K562 (cell line): ENCODE data around the gene MAP3K4. TPM values are rescaled to one million over a fixed set of nuclear protein-coding genes. Genes with fewer than 3 reads are reported as not detected.

Source experiments
- ATAC-seq: fragments of 200-7000 bp; cut with Tn5 transposase; 3 replicates; pipeline ENCODE4 v1.9.1; 2020; ENCODE audit warnings: moderate library complexity
- BruUV-seq: library from RNA; stranded (reverse); fragments of 400-500 nt; replicated peaks from 2 replicates; lab custom pipeline; 2021; lab: Mats Ljungman, UMichigan
- CTCF ChIA-PET: fragments of 300-600 bp; formaldehyde crosslinking; extraction: SDS; loops from one replicate; lab custom pipeline; 2021; ENCODE audit warnings: low intra/inter-chr PET ratio; lab: Yijun Ruan, JAX
- POLR2A ChIA-PET: fragments of 300-600, 350-650 bp; sonication (Branson Sonifier 250); formaldehyde crosslinking; extraction: SDS; loops from one replicate; lab custom pipeline; 2021; ENCODE audit warnings: antibody characterized with exemption, inconsistent platforms; lab: Yijun Ruan, JAX
- DNase-seq, 4 experiments: peaks; one replicate each; pipeline versions ENCODE4 v3.0.0 to v3.0.0-alpha.2; 2011 to 2018; ENCODE audit warnings: low spot score in 3 of 4, mixed read lengths in 3 of 4; ENCODE audit errors: extremely low read depth in 1 of 4
- FAIRE-seq: peaks from 2 replicates; lab custom pipeline; 2011; peaks lifted over from hg19 to GRCh38; lab: Jason Lieb, UNC
- H2AFZ ChIP-seq: 2 replicates; pipeline ENCODE4 v1.6.0; 2011; ENCODE audit warnings: low read depth, low read length, control low read depth, inconsistent platforms
- H3K27ac ChIP-seq: fragments of 200-600 bp; 3 replicates; pipeline ENCODE4 v1.8.0; 2011; ENCODE audit warnings: low read depth, mild to moderate bottlenecking, control low read depth, inconsistent platforms, low read length, moderate library complexity, mixed read lengths; ENCODE audit errors: extremely low read depth
- H3K27me3 ChIP-seq, 2 experiments: fragments of 300-600 bp in 1 of 2; 2 replicates in 1 of 2; 3 replicates in 1 of 2; pipeline versions ENCODE4 v1.6.0 to v1.8.0; 2011; ENCODE audit warnings: inconsistent platforms in 2 of 2, low read length in 2 of 2, mild to moderate bottlenecking in 1 of 2, mixed read lengths in 1 of 2, moderate library complexity in 1 of 2; ENCODE audit not compliant: control insufficient read depth in 2 of 2, insufficient read depth in 2 of 2
- H3K36me3 ChIP-seq: fragments of 300-600 bp; 3 replicates; pipeline ENCODE4 v1.8.0; 2011; ENCODE audit warnings: mild to moderate bottlenecking, low read length, inconsistent platforms; ENCODE audit not compliant: control insufficient read depth, insufficient read depth
- H3K4me1 ChIP-seq, 2 experiments: fragments of 200-600 bp in 1 of 2; replicated peaks in 1 of 2; 2 replicates in 1 of 2; 3 replicates in 1 of 2; pipeline versions ENCODE4 v1.5.1 to v1.8.0; 2011; ENCODE audit warnings: inconsistent platforms in 2 of 2, low read length in 2 of 2, mild to moderate bottlenecking in 1 of 2, mixed read lengths in 1 of 2, moderate library complexity in 1 of 2; ENCODE audit not compliant: control insufficient read depth in 2 of 2, insufficient read depth in 2 of 2
- H3K4me2 ChIP-seq: 2 replicates; pipeline ENCODE4 v1.6.1; 2011; ENCODE audit warnings: low read length, control low read depth, inconsistent platforms, mixed read lengths; ENCODE audit not compliant: insufficient read depth
- H3K4me3 ChIP-seq: fragments of 200-600 bp; sonication (generic), shearing (Covaris generic); 2 replicates; pipeline ENCODE4 v1.5.1; 2016; ENCODE audit warnings: control low read depth, inconsistent platforms
- H3K79me2 ChIP-seq: fragments of 200-600 bp; 3 replicates; pipeline ENCODE4 v1.8.0; 2011; ENCODE audit warnings: low read length, inconsistent platforms; ENCODE audit not compliant: control insufficient read depth, insufficient read depth
- H3K9ac ChIP-seq, 2 experiments: 2 replicates each; pipeline versions ENCODE4 v1.6.0 to v1.6.1; 2011; ENCODE audit warnings: low read depth in 2 of 2, low read length in 2 of 2, control low read depth in 1 of 2, inconsistent platforms in 1 of 2, mild to moderate bottlenecking in 1 of 2, mixed read lengths in 1 of 2; ENCODE audit not compliant: insufficient read depth in 1 of 2
- H3K9me1 ChIP-seq: one replicate; pipeline ENCODE4 v1.6.0; 2011; ENCODE audit warnings: inconsistent platforms, mild to moderate bottlenecking, low read length, moderate library complexity; ENCODE audit not compliant: control insufficient read depth, insufficient read depth
- H3K9me3 ChIP-seq: replicated peaks from 2 replicates; pipeline ENCODE4 v1.5.1; 2011; ENCODE audit warnings: low read depth, low read length, inconsistent platforms; ENCODE audit not compliant: control insufficient read depth, insufficient read depth
- H4K20me1 ChIP-seq: replicated peaks from 2 replicates; pipeline ENCODE4 v1.6.1; 2011; ENCODE audit warnings: low read length, inconsistent platforms, mixed read lengths; ENCODE audit not compliant: control insufficient read depth, insufficient read depth
- ARNT ChIP-seq, 2 experiments: fragments of 450-650 bp; IDR thresholded peaks; 2 replicates each; pipeline ENCODE4 v1.6.1; 2016; ENCODE audit warnings: mild to moderate bottlenecking in 1 of 2
- CREB5 ChIP-seq: fragments of 250-450 bp; sonication (Bioruptor Pico); IDR thresholded peaks from 2 replicates; pipeline ENCODE4 v1.5.0; 2020; ENCODE audit warnings: mild to moderate bottlenecking
- DACH1 ChIP-seq: fragments of 450-650 bp; IDR thresholded peaks from 2 replicates; pipeline ENCODE4 v1.6.1; 2018; ENCODE audit not compliant: partially characterized antibody
- GATA2 ChIP-seq: sonication (generic); formaldehyde crosslinking; IDR thresholded peaks from 2 replicates; pipeline ENCODE4 v1.4.0; 2020; ENCODE audit warnings: mild to moderate bottlenecking, missing genetic modification reagents
- HDAC3 ChIP-seq: fragments of 450-650 bp; IDR thresholded peaks from 2 replicates; pipeline ENCODE4 v1.6.1; 2018; ENCODE audit warnings: borderline replicate concordance, mild to moderate bottlenecking, moderate library complexity; ENCODE audit not compliant: partially characterized antibody
- HMG20A ChIP-seq: fragments of 450-650 bp; formaldehyde crosslinking; conservative IDR thresholded peaks from 2 replicates; pipeline ENCODE4 v1.4.0; 2020; ENCODE audit warnings: mild to moderate bottlenecking, mixed read lengths
- KLF1 ChIP-seq: fragments of 450-650 bp; IDR thresholded peaks from 2 replicates; pipeline ENCODE4 v1.6.1; 2016; ENCODE audit warnings: missing genetic modification characterization, missing compliant biosample characterization
- L3MBTL2 ChIP-seq: fragments of 450-650 bp; IDR thresholded peaks from 2 replicates; pipeline ENCODE4 v1.6.1; 2016; ENCODE audit warnings: mild to moderate bottlenecking, moderate library complexity
- LEF1 ChIP-seq: fragments of 450-650 bp; IDR thresholded peaks from 2 replicates; pipeline ENCODE4 v1.6.1; 2016; ENCODE audit warnings: mild to moderate bottlenecking
- RFX1 ChIP-seq: fragments of 450-650 bp; IDR thresholded peaks from 2 replicates; pipeline ENCODE4 v1.6.1; 2016; ENCODE audit warnings: mild to moderate bottlenecking, moderate library complexity
- SREBF1 ChIP-seq: fragments of 150-350 bp; IDR thresholded peaks from 2 replicates; pipeline ENCODE4 v1.6.1; 2014; ENCODE audit warnings: antibody characterized with exemption, low read depth, low read length, borderline replicate concordance
- TAL1 ChIP-seq: fragments of 450-650 bp; IDR thresholded peaks from 2 replicates; pipeline ENCODE4 v1.6.1; 2016; ENCODE audit warnings: mild to moderate bottlenecking
- U2AF1 ChIP-seq: fragments of 200-400 bp; formaldehyde crosslinking; optimal IDR thresholded peaks from 2 replicates; pipeline ENCODE3; 2017; ENCODE audit warnings: mild to moderate bottlenecking, low read depth, low read length, moderate library complexity
- ZNF23 ChIP-seq: fragments of 250-450 bp; sonication (Bioruptor Pico); IDR thresholded peaks from 2 replicates; pipeline ENCODE4 v1.4.0; 2020; ENCODE audit warnings: mild to moderate bottlenecking
- ZNF695 ChIP-seq: fragments of 450-650 bp; formaldehyde crosslinking; IDR thresholded peaks from 2 replicates; pipeline ENCODE4 v1.4.0; 2020; ENCODE audit warnings: mild to moderate bottlenecking, moderate library complexity
- ZNF707 ChIP-seq: fragments of 250-450 bp; sonication (Bioruptor Pico); conservative IDR thresholded peaks from 2 replicates; pipeline ENCODE4 v1.8.0; 2022; ENCODE audit warnings: inconsistent platforms, mild to moderate bottlenecking, moderate library complexity
- WGBS: fragments of 100-300 bp; shearing (Covaris generic); methylation state at CpG from one replicate; pipeline ENCODE4 v1.1.6; 2016; ENCODE audit warnings: low coverage, mixed read lengths; ENCODE audit not compliant: insufficient coverage; ENCODE audit errors: missing lambda C conversion rate; 5-methylcytosine and 5-hydroxymethylcytosine counted together
- in situ Hi-C: fragments of 300-500 bp; cut with MboI; formaldehyde crosslinking; loops from 4 replicates; pipeline ENCODE4 v1.15.0; 2018; ENCODE audit warnings: inconsistent platforms, mixed read lengths
- intact Hi-C: fragments of 100-400 bp; cut with micrococcal nuclease; formaldehyde crosslinking; loops from 2 replicates; pipeline ENCODE4 v1.14.2; 2022
- polyA plus RNA-seq, 8 experiments: library from polyadenylated mRNA; depleted of rRNA in 4 of 8; stranded (reverse) in 5 of 8; unstranded in 3 of 8; fragments of >200 nt; fragmentation: Nextera tagmentation in 2 of 8; fragmentation: Illumina TruSeq in 1 of 8; extraction: Ambion mirVana in 2 of 8; extraction: Trizol in 1 of 8; gene quantifications; 2 replicates each; pipeline versions ENCODE4 v1.2.1 to v1.2.3, GENCODE V29; 2011 to 2014; ENCODE audit warnings: inconsistent platforms in 1 of 8, missing spikeins in 1 of 8
- total RNA-seq, 7 experiments: library from RNA; depleted of rRNA in 6 of 7; stranded (reverse); fragments of >200 nt in 6 of 7; fragmentation: Illumina TruSeq in 2 of 7; extraction: Trizol in 2 of 7; gene quantifications; 2 replicates each; pipeline versions ENCODE4 v1.2.1 to v1.2.3, GENCODE V29; 2011 to 2021; ENCODE audit warnings: low replicate concordance in 1 of 7

The MAP3K4 gene
- total and polyA plus RNA-seq, 9 of the 15 experiments (the other 6 are each of a cell fraction or from before 2014, with no cell fraction given), result 21.0 to 77.2 (median 48.9) TPM

GRCh38 chr6:161031721-161032495, 40.3 kb downstream of the MAP3K4 start:
- TF ChIP-seq KLF1 (tag), result no peak
- no peak for TF ChIP-seq L3MBTL2
- no peak for TF ChIP-seq HDAC3
- TF ChIP-seq RFX1, result no peak
- ATAC-seq, result peak; percentile 38; the same call in 2 of the 3 replicates
- Histone ChIP-seq H3K27me3 (no peaks in the 10 kb centered on the region), H3K9me1 (no peaks in the 10 kb centered on the region), H3K4me2 (no peak overlapping the region), H3K27ac (no peak overlapping the region), H3K36me3 (peaks cover 26% of the 10 kb centered on the region), H3K9ac (no peak overlapping the region), H3K4me1 (peaks cover 0 to 24% of the 10 kb centered on the region in 2 experiments; a peak in 3 of 5 replicates), H4K20me1 (peaks cover 4% of the 10 kb centered on the region; the same call in 1 of the 2 replicates), H2AFZ (no peak overlapping the region), H3K9me3 (no peaks in the 10 kb centered on the region), H3K79me2 (peaks cover 71% of the 10 kb centered on the region), H3K4me3 (no peak overlapping the region)
- intact Hi-C loops, result no loop called here
- in situ Hi-C loops, result no loop called here
- ChIA-PET CTCF (no interaction called here), POLR2A (interaction anchor here (0.7 to 1.8 kb wide), 4 partner anchors 36 to 281 kb away, joined by 3 to 6 read pairs (median 3); no protein-coding TSS in a partner anchor)
- no peak for DNase-seq
- FAIRE-seq, result no peak
- WGBS, result 50% methylated on average over 3 of the region's 3 CpGs
- BruUV-seq, result no TSS peak

GRCh38 chr6:161033667-161034066, 42.1 kb downstream of the MAP3K4 start:
- H3K27me3 ChIP-seq, result no peaks in the 10 kb centered on the region
- no peak overlapping the region for H3K4me3 ChIP-seq
- H3K9me1 ChIP-seq, result no peaks in the 10 kb centered on the region
- ChIA-PET CTCF (no interaction called here), POLR2A (interaction anchor here (1.0 to 1.7 kb wide), 2 partner anchors 21 to 38 kb away, joined by 3 to 5 read pairs; no protein-coding TSS in a partner anchor)
- no peak overlapping the region for H3K27ac ChIP-seq
- in situ Hi-C loops, result no loop called here
- FAIRE-seq (peak; percentile 51), ATAC-seq (peak; percentile 69), DNase-seq (peak in 1 of 4 experiments; percentile 56)
- no peaks in the 10 kb centered on the region for H3K9me3 ChIP-seq
- H3K4me1 ChIP-seq, result peaks cover 0 to 15% of the 10 kb centered on the region in 2 experiments; a peak in 3 of 5 replicates
- no peak overlapping the region for H3K4me2 ChIP-seq
- no peak overlapping the region for H2AFZ ChIP-seq
- WGBS, result 30% methylated on average over 5 of the region's 5 CpGs
- H4K20me1 ChIP-seq, result no peaks in the 10 kb centered on the region
- peaks cover 42% of the 10 kb centered on the region for H3K36me3 ChIP-seq
- no TSS peak for BruUV-seq
- H3K9ac ChIP-seq, result no peak overlapping the region
- intact Hi-C loops, result no loop called here
- peaks cover 55% of the 10 kb centered on the region for H3K79me2 ChIP-seq
- no peak for TF ChIP-seq ZNF23 (CRISPR knock-in tag)
- no peak for TF ChIP-seq DACH1
- no peak; the same call in 1 of the 2 replicates for TF ChIP-seq HMG20A
- TF ChIP-seq U2AF1, result no peak
- TF ChIP-seq TAL1, result no peak
- no peak for TF ChIP-seq SREBF1
- TF ChIP-seq CREB5 (CRISPR knock-in tag), result no peak
- no peak for TF ChIP-seq ZNF695 (CRISPR knock-in tag)
- peak; percentile 55; the same call in 1 of the 2 replicates for TF ChIP-seq LEF1
- no peak for TF ChIP-seq ARNT (IDR thresholded peaks at IDR 0.05)
- TF ChIP-seq GATA2 (CRISPR knock-in tag), result peak; percentile 77
- TF ChIP-seq ZNF707 (CRISPR knock-in tag), result no peak
